D721Med (cell line): ENCODE results near the gene DLEC1.

Experiments
- DNase-seq: peaks from one replicate; pipeline ENCODE4 v3.0.0; 2011; ENCODE audit warnings: low spot score; ENCODE audit not compliant: insufficient read length
- FAIRE-seq: peaks from 2 replicates; lab custom pipeline; 2011; peaks lifted over from hg19 to GRCh38; lab: Jason Lieb, UNC
- CTCF ChIP-seq: IDR thresholded peaks from 2 replicates; pipeline ENCODE4 v1.5.1; 2012; ENCODE audit warnings: mild to moderate bottlenecking, control low read depth; ENCODE audit not compliant: insufficient read depth; ENCODE audit errors: missing control alignments

The DLEC1 gene

GRCh38 chr3:38099518-38099917 lies 60.5 kb downstream of the DLEC1 start:
- DNase-seq (no peak), FAIRE-seq (no peak)
- no peak for TF ChIP-seq CTCF

- no peak for FAIRE-seq
- TF ChIP-seq CTCF: no peak
- DNase-seq: no peak
These were observed 61.5 kb downstream of the DLEC1 start for GRCh38 chr3:38100498-38100897.

- DNase-seq (no peak), FAIRE-seq (no peak)
- no peak for TF ChIP-seq CTCF
These were observed 62.9 kb downstream of the DLEC1 start for GRCh38 chr3:38101811-38102443.

- DNase-seq (no peak), FAIRE-seq (no peak)
- TF ChIP-seq CTCF: no peak
These were observed 63.4 kb downstream of the DLEC1 start for GRCh38 chr3:38102444-38102814.

GRCh38 chr3:38105525-38105924 lies 66.5 kb downstream of the DLEC1 start:
- DNase-seq (no peak), FAIRE-seq (no peak)
- no peak for TF ChIP-seq CTCF

- no peak for TF ChIP-seq CTCF
- FAIRE-seq (no peak), DNase-seq (no peak)
These were observed 69.1 kb downstream of the DLEC1 start for GRCh38 chr3:38107911-38108648.
